Activated B cell treated with CpG ODN at 0.5 μM for 24 hours (primary cell): Measurements from ENCODE around the gene PFDN6. TPM values are rescaled to one million over a fixed set of nuclear protein-coding genes. Genes with fewer than 3 reads are reported as not detected.
"Not testable (repeated sequence)": the region's sequence is repeated elsewhere in the genome, so short reads cannot be mapped to it uniquely, and the experiment has no call there.

Experiments
- ATAC-seq: fragments of 200-7000 bp; cut with Tn5 transposase; one replicate; pipeline ENCODE4 v1.10.0; 2021; ENCODE audit warnings: low read depth, mild to moderate bottlenecking, moderate library complexity
- CTCF ChIA-PET: fragments of 350-600 bp; sonication (Branson Sonifier 250); formaldehyde crosslinking; loops from one replicate; lab custom pipeline; 2021; ENCODE audit warnings: antibody characterized with exemption; lab: Charles Lee
- POLR2A ChIA-PET: fragments of 350-600 bp; sonication (Branson Sonifier 250); formaldehyde crosslinking; loops from one replicate; lab custom pipeline; 2021; ENCODE audit warnings: antibody characterized with exemption; lab: Charles Lee
- DNase-seq: peaks from one replicate; pipeline ENCODE4 v3.0.0; 2022
- H3K27ac Mint-ChIP-seq: one replicate; pipeline ENCODE4 v1.8.0; 2020; ENCODE audit warnings: mixed read lengths
- H3K27me3 Mint-ChIP-seq: one replicate; pipeline ENCODE4 v1.8.0; 2021; ENCODE audit warnings: mixed read lengths
- H3K36me3 Mint-ChIP-seq: one replicate; pipeline ENCODE4 v1.8.0; 2021; ENCODE audit warnings: low read depth, mixed read lengths
- H3K4me1 Mint-ChIP-seq: one replicate; pipeline ENCODE4 v1.8.0; 2021; ENCODE audit warnings: mixed read lengths
- H3K4me3 Mint-ChIP-seq: one replicate; pipeline ENCODE4 v1.8.0; 2020; ENCODE audit warnings: mild to moderate bottlenecking, mixed read lengths
- H3K9me3 Mint-ChIP-seq: one replicate; pipeline ENCODE4 v1.8.0; 2020; ENCODE audit warnings: mixed read lengths
- intact Hi-C: fragments of 100-400 bp; cut with micrococcal nuclease; formaldehyde crosslinking; loops from one replicate; pipeline ENCODE4 v1.15.1; 2024
- total RNA-seq: library from RNA; stranded (reverse); gene quantifications from 2 replicates; pipeline ENCODE4 v1.2.3, GENCODE V29; 2022
- TF ChIP-seq, protein P1 (sequence below): fragments of 200-600 bp; IDR thresholded peaks from one replicate; pipeline ENCODE4 v1.8.0; 2022; ENCODE audit warnings: antibody characterized with exemption, mild to moderate bottlenecking

Gene PFDN6
- total RNA-seq, 1 donor from 2014 or later: 82.8 TPM

DNA sequence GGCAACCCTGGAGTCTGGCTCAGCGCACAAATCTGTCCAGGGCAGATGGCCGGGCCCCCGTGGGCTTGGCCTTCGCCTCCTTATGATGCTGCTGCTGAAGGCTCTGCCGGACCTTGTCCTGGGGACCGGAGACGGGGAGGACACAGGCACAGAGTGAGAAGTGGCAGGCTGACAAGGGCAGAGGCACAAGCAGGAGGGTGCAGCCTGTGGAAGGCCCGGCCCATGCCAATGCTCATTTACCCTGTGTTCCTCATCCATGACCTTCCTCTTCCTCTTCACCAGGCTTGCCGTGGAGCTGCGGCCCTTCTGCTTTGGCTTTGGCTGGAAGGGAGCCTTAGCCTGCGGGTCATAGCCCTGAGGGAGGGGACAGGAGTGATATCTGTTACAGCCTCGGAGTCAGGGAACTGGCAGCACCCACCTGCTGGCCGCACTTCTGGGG lies 10.1 kb upstream of the PFDN6 start:
- no peaks in the 10 kb centered on the region for H3K27me3 Mint-ChIP-seq
- no peak for DNase-seq
- peak overlapping the region; percentile 41 for H3K27ac Mint-ChIP-seq
- peaks cover 43% of the 10 kb centered on the region for H3K4me1 Mint-ChIP-seq
- ChIA-PET POLR2A (interaction anchor here (1.1 to 4.2 kb wide), 5 partner anchors 10 to 152 kb away, joined by 3 to 79 read pairs (median 12); partner anchors contain the start of genes PFDN6 and WDR46), CTCF (no interaction called here)
- peaks cover 85% of the 10 kb centered on the region for H3K36me3 Mint-ChIP-seq
- no peaks in the 10 kb centered on the region for H3K9me3 Mint-ChIP-seq
- TF ChIP-seq, protein P1, sequence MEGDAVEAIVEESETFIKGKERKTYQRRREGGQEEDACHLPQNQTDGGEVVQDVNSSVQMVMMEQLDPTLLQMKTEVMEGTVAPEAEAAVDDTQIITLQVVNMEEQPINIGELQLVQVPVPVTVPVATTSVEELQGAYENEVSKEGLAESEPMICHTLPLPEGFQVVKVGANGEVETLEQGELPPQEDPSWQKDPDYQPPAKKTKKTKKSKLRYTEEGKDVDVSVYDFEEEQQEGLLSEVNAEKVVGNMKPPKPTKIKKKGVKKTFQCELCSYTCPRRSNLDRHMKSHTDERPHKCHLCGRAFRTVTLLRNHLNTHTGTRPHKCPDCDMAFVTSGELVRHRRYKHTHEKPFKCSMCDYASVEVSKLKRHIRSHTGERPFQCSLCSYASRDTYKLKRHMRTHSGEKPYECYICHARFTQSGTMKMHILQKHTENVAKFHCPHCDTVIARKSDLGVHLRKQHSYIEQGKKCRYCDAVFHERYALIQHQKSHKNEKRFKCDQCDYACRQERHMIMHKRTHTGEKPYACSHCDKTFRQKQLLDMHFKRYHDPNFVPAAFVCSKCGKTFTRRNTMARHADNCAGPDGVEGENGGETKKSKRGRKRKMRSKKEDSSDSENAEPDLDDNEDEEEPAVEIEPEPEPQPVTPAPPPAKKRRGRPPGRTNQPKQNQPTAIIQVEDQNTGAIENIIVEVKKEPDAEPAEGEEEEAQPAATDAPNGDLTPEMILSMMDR: no peak
- H3K4me3 Mint-ChIP-seq: no peak overlapping the region
- intact Hi-C loops: no loop called here
- no peak for ATAC-seq

DNA sequence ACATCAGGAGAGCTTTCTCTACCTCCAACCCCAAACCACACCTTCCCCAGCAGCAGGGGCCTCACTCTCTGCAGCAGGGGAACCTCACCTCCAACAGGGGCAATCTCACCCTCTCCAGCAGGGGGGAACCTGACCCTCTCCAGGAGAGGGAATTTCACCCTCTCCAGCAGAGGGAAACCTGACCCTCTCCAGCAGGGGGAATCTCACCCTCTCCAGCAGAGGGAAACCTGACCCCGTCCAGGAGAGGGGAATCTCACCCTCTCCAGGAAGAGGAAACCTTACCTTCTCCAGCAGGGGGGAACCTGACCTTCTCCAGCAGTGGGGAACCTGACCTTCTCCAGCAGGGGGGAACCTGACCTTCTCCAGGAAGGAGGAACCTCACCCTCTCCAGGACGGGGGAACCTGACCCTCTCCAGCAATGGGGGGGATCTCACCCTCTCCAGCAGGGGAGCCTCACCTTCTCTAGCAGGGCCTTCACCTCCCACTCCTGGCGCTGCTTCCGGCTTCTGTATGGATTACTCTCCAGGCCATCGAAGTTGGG lies 9.4 kb upstream of the PFDN6 start:
- Mint-ChIP-seq H3K27me3 (no peaks in the 10 kb centered on the region), H3K4me3 (no peak overlapping the region), H3K9me3 (no peaks in the 10 kb centered on the region), H3K36me3 (peaks cover 83% of the 10 kb centered on the region), H3K27ac (peak overlapping the region; percentile 24), H3K4me1 (peaks cover 35% of the 10 kb centered on the region)
- ChIA-PET CTCF (no interaction called here), POLR2A (interaction anchor here (1.2 to 2.7 kb wide), 2 partner anchors 8 to 9 kb away, joined by 6 to 16 read pairs; partner anchors contain the start of genes PFDN6, RPS18, VPS52 and WDR46)
- intact Hi-C loops: no loop called here
- TF ChIP-seq, protein P1: no peak
- ATAC-seq (no peak), DNase-seq (no peak)

DNA sequence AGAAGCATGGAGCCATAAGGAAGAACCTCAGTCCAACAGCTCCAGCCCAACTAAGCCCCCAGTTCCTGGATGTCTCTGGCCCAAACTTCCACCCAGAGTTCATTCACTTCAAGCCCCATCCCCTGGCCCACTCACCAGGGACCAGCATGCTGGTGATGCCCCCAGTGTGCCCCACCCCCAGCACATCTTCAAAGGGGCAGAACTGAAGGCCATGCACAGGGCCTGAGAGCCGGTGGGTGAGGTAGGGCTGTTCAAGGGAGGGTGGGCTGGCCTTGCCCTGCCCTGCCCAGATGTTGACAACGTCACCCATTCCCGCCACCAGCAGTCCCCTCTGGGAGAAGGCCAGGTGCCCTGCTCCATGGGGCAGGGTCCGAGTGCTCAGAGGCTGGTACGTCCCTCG lies 8.9 kb upstream of the PFDN6 start:
- Mint-ChIP-seq H3K27me3 (no peaks in the 10 kb centered on the region), H3K4me1 (peaks cover 30% of the 10 kb centered on the region), H3K36me3 (peaks cover 83% of the 10 kb centered on the region), H3K27ac (peak overlapping the region; percentile 19), H3K9me3 (no peaks in the 10 kb centered on the region), H3K4me3 (no peak overlapping the region)
- POLR2A ChIA-PET: interaction anchor here (1.2 to 2.7 kb wide), 3 partner anchors 9 to 32 kb away, joined by 6 to 16 read pairs (median 11); partner anchors contain the start of genes PFDN6, RPS18, TAPBP and VPS52
- CTCF ChIA-PET: interaction anchor here (1.2 kb wide), 1 partner anchor 19 kb away, joined by 3 read pairs; no protein-coding TSS in a partner anchor
- TF ChIP-seq, protein P1: no peak
- no peak for DNase-seq
- intact Hi-C loops: no loop called here
- no peak for ATAC-seq

DNA sequence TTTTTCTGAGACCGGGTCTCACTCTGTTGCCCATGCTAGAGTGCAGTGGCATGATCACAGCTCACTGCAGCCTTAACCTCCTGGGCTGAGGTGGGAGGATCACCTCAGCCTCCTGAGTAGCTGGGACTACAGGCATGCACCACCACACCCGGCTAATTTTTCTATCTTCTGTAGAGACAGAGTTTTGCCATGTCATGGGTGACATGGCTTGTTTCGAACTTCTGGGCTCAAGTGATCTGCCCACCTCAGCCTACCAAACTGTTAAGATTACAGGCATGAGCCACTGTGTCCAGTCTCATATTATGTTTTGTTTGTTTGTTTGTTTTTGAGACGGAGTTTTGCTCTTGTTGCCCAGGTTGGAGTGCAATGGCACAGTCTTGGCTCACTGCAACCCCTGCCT lies 4.2 kb upstream of the PFDN6 start:
- H3K4me3 Mint-ChIP-seq, ATAC-seq, intact Hi-C loops, CTCF ChIA-PET, H3K27ac Mint-ChIP-seq, H3K9me3 Mint-ChIP-seq, H3K27me3 Mint-ChIP-seq, DNase-seq, POLR2A ChIA-PET: not testable (repeated sequence)
- peaks cover 80% of the 10 kb centered on the region for H3K36me3 Mint-ChIP-seq
- peaks cover 36% of the 10 kb centered on the region for H3K4me1 Mint-ChIP-seq

DNA sequence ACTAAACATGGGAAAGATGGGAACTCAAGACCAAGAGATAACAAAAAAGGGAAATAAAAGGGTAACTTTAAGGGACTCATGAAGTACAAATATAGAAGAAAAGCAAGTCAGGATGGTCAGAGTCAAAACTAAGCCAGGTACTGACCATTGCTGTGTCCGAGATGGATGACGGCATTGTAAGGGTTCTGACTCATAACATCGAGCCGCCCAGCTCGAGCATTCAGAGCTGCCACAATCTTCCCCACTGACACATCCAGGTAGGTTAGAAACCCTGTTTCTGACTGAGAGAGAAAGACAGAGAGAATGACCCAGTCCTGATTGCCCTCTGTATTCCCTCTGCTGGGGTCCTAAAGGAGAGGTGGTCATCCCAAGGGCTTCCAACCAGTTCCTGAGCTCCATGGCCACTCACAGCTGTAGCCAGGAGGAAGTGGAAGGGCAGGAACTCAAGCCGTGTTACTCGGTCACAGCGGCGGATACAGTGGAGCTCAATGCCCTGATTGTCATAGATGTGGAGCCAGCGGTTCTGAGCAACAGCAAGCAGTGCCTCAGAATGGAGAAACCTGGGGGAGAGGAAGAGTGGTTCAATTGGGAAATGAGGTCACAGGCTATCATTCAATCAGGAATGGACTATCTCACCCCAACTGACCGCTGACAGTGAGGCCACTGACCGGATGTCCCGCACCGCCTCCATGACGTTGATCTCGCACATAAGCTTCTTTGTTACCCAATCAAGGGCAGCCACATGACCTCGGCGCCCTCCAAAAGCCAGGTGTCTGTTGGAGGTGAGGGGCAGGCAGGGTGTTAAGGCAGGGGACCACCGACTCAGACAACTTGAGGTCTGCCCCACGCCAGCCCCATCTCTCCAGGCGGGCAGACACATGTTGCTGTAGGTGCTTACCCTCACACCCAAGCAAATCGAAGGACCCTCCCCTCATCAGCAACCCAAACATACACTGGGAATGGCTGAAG lies 2.2 kb upstream of the PFDN6 start:
- Mint-ChIP-seq H3K27ac (no peak overlapping the region), H3K36me3 (peaks cover 79% of the 10 kb centered on the region), H3K4me1 (peaks cover 46% of the 10 kb centered on the region), H3K27me3 (no peaks in the 10 kb centered on the region), H3K4me3 (peak overlapping the region; percentile 100), H3K9me3 (no peaks in the 10 kb centered on the region)
- ChIA-PET CTCF (interaction anchor here (1.5 to 2.0 kb wide), 2 partner anchors 10 to 14 kb away, joined by 4 to 5 read pairs; partner anchors contain the start of gene B3GALT4), POLR2A (interaction anchor here (1.1 to 5.4 kb wide), 3 partner anchors 10 to 30 kb away, joined by 5 to 80 read pairs (median 8); partner anchors contain the start of genes B3GALT4, RPS18, VPS52 and ZBTB22)
- TF ChIP-seq, protein P1: no peak
- DNase-seq: no peak
- intact Hi-C loops: no loop called here
- ATAC-seq: no peak
